CD4-positive, alpha-beta T cell treated with Interleukin-15 for 1 hour (primary cell): ENCODE results near the gene MRPL24.

Experiments
- DNase-seq: peaks from one replicate; pipeline ENCODE4 v3.0.0-alpha.2; 2020

The MRPL24 gene

GRCh38 chr1:156743367-156744302 lies 2.7 kb upstream of the MRPL24 start:
- DNase-seq = no peak

GRCh38 chr1:156742801-156743200 lies 1.9 kb upstream of the MRPL24 start:
- DNase-seq = no peak

- no peak for DNase-seq
Measured at GRCh38 chr1:156742017-156742416, 1.1 kb upstream of the MRPL24 start.

GRCh38 chr1:156741481-156741983 lies 644 bp upstream of the MRPL24 start:
- no peak for DNase-seq

GRCh38 chr1:156740237-156740740 lies 599 bp downstream of the MRPL24 start:
- no peak for DNase-seq

GRCh38 chr1:156738916-156739315 lies 2.0 kb downstream of the MRPL24 start:
- DNase-seq = no peak

GRCh38 chr1:156738407-156738806 lies 2.5 kb downstream of the MRPL24 start:
- no peak for DNase-seq

- DNase-seq = no peak
Measured at GRCh38 chr1:156733989-156734584, 6.8 kb downstream of the MRPL24 start.

GRCh38 chr1:156728599-156729462 lies 12.1 kb downstream of the MRPL24 start, which contains the start of gene ISG20L2:
Gene ISG20L2 (minus strand): TSS chr1:156728766. CDS start chr1:156727652, 1,114 bp downstream.
- DNase-seq = peak; percentile 97

- DNase-seq = no peak
Measured at GRCh38 chr1:156727926-156728598, 12.8 kb downstream of the MRPL24 start, which contains the start of gene METTL25B. Gene METTL25B (plus strand): TSS chr1:156728469. CDS start chr1:156729105, 636 bp downstream.

- DNase-seq = no peak
Measured at GRCh38 chr1:156727492-156727891, 13.4 kb downstream of the MRPL24 start.

- peak; percentile 34 for DNase-seq
Measured at GRCh38 chr1:156726549-156727226, 14.2 kb downstream of the MRPL24 start.

- peak; percentile 82 for DNase-seq
Measured at GRCh38 chr1:156725683-156726280, 15.1 kb downstream of the MRPL24 start.

GRCh38 chr1:156721535-156721934 lies 19.4 kb downstream of the MRPL24 start:
- DNase-seq = no peak

- DNase-seq = no peak
Measured at GRCh38 chr1:156721131-156721530, 19.8 kb downstream of the MRPL24 start.

- DNase-seq = no peak
Measured at GRCh38 chr1:156717351-156717750, 23.5 kb downstream of the MRPL24 start.

GRCh38 chr1:156714830-156715229 lies 26.1 kb downstream of the MRPL24 start:
- no peak for DNase-seq

GRCh38 chr1:156712626-156713025 lies 28.3 kb downstream of the MRPL24 start:
- no peak for DNase-seq

- DNase-seq = no peak
Measured at GRCh38 chr1:156711011-156711817, 29.7 kb downstream of the MRPL24 start.
